HG02981 (cell line): ENCODE data around the gene LIG1.
A peak's percentile ranks its signal among the peaks of the same experiment; 100 is the strongest.
"Not testable (repeated sequence)": the region's sequence is repeated elsewhere in the genome, so short reads cannot be mapped to it uniquely, and the experiment has no call there.

ENCODE experiments used
- ATAC-seq: cut with Tn5 transposase; IDR thresholded peaks from one replicate; pipeline ENCODE4 v1.9.1; 2021; ENCODE audit warnings: mild to moderate bottlenecking, moderate library complexity; ENCODE audit not compliant: unreplicated experiment

The LIG1 gene

DNA sequence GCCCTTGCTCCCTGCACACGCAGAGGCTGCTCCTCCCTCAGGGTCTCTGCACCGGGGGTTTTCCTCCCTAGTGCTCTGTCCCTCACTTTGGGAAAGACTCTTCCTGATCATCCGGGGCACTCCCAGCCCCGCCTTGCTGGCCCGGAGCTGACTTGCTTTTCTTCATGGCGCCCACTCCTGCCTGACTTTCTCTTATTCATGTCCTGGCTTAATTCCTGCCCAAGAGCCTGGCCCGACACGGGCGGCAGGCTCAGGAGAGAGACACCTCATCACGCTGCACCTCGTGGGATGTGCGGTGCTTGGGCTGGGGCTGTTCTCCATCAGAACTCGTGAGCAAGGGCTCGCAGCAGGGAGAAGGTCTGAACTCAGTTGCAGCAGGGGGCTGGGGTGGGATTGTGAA is 47.7 kb downstream of the LIG1 start:
- no peak for ATAC-seq

- ATAC-seq, result peak; percentile 54
Observed at GRCh38 chr19:48121909-48122371, 48.2 kb downstream of the LIG1 start.

DNA sequence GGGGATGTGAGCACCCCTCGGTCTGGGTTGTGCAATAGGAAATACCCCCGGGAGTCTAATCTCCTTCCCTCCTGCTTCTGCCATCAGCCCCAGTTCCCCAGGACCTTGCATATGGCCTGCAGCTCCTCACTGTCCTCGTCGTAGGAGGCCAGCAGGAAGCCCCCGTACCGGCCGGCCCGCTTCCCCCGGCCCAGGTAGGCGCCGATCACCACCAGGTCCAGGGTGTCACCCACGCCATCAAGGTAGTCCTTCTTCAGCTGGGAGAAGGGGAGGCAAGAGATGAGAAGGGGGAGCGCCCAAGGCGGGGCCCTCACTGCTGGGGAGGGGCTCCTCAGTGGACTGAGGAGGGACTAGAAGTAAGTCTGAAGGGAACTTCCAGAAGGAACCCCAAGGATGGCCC is 49.1 kb downstream of the LIG1 start:
- ATAC-seq, result no peak

DNA sequence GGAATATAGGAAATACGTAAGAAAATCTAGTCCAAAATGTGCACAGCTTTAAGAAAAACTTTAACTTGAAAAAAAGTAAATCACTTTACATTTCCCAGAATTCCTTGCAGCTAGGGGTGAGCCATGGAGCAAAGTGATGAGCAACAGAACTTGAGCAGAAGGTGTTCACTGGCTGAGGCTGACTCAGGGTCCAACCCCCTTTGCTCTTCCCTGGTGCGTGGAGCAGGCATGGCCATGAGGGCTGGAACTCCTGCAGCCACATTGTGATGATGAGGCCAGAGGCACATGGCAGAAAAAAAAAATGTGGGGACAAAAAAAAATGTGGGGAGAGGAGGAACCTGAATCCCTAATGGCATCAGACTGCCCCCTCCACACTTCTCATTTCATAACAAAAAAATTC is 49.6 kb downstream of the LIG1 start:
- ATAC-seq, result no peak

DNA sequence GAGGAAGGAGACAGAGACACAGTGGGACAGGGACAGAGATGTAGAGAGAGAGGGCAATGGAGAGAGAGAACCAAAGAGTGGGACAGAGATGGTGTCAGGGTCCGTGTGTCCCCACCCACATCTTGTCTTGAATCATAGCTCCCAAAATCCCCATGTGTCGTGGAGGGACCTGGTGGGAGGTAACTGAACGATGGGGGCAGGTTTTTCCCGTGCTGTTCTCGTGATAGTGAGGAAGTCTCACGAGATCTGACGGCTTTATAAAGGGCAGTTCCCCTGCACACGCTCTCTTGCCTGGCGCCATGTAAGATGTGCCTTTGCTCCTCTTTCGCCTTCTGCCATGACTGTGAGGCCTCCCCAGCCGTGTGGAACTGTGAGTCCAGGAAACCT is 52.0 kb downstream of the LIG1 start:
- ATAC-seq, result no peak

GRCh38 chr19:48117515-48118130 is 52.5 kb downstream of the LIG1 start:
- ATAC-seq, result no peak

- no peak for ATAC-seq
Observed at GRCh38 chr19:48113190-48113917, 56.8 kb downstream of the LIG1 start.

DNA sequence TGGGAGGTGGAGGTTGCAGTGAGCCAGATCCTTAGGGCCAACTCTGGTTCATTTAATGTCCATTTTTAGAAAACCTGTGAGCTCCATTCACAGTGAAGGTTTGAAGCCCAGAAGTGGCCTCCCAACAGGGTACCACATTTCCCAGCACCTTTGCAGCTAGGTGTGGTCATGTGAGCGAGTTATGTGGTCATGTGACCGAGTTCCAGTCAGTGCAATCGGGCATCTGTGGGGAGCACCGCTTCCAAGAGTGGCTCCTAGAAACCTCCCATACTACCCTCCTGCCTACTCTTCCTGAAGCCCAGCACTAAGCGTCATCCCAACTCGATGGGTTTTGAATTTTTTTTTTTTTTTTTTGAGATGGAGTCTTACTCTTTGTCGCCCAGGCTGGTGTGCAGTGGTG is 58.9 kb downstream of the LIG1 start:
- no peak for ATAC-seq

- ATAC-seq, result peak; percentile 40
Observed at GRCh38 chr19:48110350-48110966, 59.7 kb downstream of the LIG1 start, which contains the start of gene PLA2G4C. TSS of gene PLA2G4C (minus strand) at chr19:48110817. CDS start at chr19:48106529, 4,288 bp downstream.

GRCh38 chr19:48108997-48109782 is 61.0 kb downstream of the LIG1 start:
- ATAC-seq, result no peak

DNA sequence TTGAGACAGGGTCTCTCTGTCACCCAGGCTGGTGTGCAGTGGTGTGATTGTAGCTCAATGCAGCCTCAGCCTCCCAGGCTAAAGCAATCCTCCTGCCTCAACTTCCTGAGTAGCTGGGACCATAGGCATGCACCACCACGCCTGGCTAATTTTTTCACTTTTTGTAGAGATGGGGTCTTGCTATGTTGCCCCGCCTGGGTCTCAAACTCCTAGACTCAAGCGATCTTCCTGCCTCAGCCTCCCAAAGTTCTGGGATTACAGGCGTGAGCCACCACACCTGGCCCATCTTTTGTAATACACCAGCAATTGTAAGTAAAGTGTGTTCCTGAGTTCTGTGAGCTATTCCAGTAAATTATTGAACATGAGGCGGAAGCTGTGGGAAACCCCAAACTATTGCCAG is 66.2 kb downstream of the LIG1 start:
- no peak for ATAC-seq

DNA sequence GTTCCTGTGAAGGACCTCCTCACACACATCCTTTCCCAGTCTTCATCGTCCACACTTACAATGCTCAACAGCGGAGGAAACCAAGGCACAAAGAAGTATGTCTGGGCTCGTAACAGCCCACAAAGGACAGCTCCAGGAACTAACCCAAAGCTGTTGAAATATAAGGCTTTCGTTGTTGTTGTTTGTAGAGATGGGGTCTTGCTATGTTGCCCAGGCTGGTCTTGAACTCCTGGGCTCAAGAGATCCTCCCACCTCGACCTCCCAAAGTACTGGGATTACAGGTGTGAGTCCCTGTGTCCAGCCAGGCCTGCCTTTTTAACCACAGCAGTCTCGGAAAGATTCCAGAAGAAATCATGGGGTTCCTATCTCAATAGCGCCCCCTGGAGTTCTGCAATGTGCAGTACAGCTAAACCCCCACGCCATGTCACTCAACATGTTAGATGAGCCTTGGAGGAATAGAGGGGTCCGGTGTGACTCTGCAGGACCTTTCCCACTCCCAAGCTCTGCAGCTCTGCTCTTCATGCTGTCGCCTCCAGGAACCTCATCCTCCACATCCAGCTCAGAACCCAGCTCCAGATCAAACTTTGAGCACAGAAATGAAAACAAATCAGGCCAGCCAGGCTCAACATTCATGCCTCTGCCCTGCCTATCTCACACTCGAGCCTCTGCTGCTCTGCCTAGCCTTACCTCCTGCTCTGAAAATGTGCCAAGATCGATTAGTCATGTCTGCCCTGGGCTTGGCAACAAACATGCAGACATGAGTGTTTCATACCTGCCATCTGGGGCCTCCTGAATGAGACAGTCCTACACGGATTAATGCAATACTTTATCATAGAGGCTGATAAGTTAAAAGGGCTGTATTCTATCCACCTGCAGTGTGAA is 67.0 kb downstream of the LIG1 start:
- no peak for ATAC-seq

GRCh38 chr19:48095612-48096175 is 74.5 kb downstream of the LIG1 start:
- ATAC-seq, result no peak

GRCh38 chr19:48094855-48095203 is 75.3 kb downstream of the LIG1 start:
- no peak for ATAC-seq

DNA sequence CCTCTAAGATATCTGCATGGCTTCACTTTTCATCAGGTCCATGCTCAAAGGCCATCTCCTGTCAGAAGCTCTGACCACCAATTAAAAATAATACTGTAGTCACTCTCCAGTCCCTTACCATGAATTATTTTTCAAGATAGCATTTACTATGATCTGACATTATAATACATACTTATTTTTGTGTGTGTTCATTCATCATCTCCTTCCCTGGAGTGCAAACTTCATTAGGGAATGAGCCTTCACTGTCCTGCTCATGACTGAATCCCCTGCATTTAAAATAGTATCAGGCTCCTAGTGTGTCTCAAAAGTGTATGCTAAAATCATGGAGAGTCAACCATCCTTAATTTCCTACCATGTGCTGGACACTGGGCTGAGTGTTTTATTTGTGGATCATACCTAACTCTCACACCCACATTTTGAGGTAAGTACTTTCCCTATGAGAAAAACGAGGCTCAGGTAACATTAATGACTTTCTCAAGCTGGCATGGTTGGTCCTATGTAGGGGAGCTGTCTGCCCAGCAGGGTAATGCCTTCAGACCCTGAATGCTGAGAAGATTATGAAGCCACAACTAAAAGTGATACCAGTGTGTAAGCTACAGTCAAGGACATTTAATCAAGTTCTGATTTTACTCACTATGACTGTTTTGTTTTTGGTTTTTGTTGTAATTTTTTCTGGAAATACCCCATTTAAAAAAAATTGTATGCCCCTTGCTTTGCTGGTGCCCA is 75.9 kb downstream of the LIG1 start:
- no peak for ATAC-seq

GRCh38 chr19:48091111-48091718 is 78.9 kb downstream of the LIG1 start:
- not testable (repeated sequence) for ATAC-seq

DNA sequence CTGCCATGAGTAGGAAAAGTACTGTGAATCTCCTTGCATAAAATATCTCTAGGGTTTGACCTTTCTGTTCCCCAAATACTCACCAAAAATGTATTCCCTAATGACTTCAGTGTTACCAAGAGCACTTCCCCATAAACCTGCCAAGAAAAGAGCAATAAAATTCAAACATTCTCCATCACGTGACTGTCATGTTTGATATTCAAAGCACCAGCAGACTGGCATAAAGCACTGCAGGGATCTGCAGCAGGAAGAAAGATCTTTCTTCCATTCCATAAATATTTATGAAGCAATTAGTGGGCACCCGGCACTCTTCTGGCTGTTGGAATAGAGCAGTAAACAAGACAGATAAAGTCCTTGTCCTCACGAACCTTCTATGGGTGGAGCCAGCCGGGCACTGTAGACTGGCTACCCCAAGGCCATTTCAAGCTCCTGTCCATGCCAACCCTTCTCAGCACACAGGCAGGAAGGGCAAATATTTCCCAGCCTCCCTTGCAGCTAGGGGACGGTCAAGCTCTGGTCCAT is 79.8 kb downstream of the LIG1 start:
- ATAC-seq, result no peak

DNA sequence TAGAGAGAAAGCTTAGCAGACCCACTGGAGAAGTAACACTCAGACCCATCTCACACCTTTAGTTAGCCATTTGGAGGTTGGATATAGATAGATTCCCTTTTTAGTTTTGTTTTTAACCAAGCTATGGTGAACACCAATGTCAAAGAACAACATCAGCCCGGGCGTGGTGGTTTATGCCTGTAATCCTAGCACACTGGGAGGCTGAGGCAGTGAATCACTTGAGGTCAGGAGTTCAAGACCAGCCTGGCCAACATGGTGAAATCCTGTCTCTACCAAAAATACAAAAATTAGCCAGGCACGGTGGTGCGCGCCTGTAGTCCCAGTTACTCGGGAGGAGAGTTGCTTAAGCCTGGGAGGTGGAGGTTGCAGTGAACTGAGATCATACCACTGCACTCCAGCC is 81.2 kb downstream of the LIG1 start:
- ATAC-seq, result not testable (repeated sequence)
